GM12878 (cell line): ENCODE measurements around the gene MEGF9. TPM values are rescaled to one million over a fixed set of nuclear protein-coding genes. Genes with fewer than 3 reads are reported as not detected.

Source experiments
- ATAC-seq: fragments of 200-7000 bp; cut with Tn5 transposase; 3 replicates; pipeline ENCODE4 v1.9.1; 2020; ENCODE audit warnings: mild to moderate bottlenecking, moderate library complexity
- BruUV-seq: library from RNA; stranded (reverse); fragments of 400-500 nt; replicated peaks from 2 replicates; lab custom pipeline; 2021; lab: Mats Ljungman, UMichigan
- CTCF ChIA-PET: fragments of 300-600 bp; sonication (Branson Sonifier 250); formaldehyde crosslinking; extraction: SDS; loops from one replicate; lab custom pipeline; 2021; ENCODE audit warnings: inconsistent platforms; lab: Yijun Ruan, JAX
- POLR2A ChIA-PET: fragments of 350-600 bp; formaldehyde crosslinking; extraction: SDS; loops from one replicate; lab custom pipeline; 2021; ENCODE audit warnings: inconsistent platforms; lab: Charles Lee
- RAD21 ChIA-PET: fragments of 300-600 bp; sonication (Branson Sonifier 250); formaldehyde crosslinking; loops from one replicate; lab custom pipeline; 2023; ENCODE audit warnings: antibody characterized with exemption; ENCODE audit not compliant: unreplicated experiment; lab: Charles Lee
- SMC1A ChIA-PET: fragments of 300-600 bp; sonication (Branson Sonifier 250); formaldehyde crosslinking; loops from one replicate; lab custom pipeline; 2023; ENCODE audit not compliant: unreplicated experiment, uncharacterized antibody; lab: Charles Lee
- DNase-seq: peaks from one replicate; pipeline ENCODE4 v3.0.0-alpha.2; 2011; ENCODE audit warnings: low read depth, low spot score
- FAIRE-seq: peaks from 3 replicates; lab custom pipeline; 2011; peaks lifted over from hg19 to GRCh38; lab: Jason Lieb, UNC
- H2AFZ ChIP-seq: 2 replicates; pipeline ENCODE4 v1.6.0; 2011; ENCODE audit warnings: low read depth, low read length, control low read depth; ENCODE audit not compliant: control insufficient read depth
- H3K27ac ChIP-seq: 2 replicates; pipeline ENCODE4 v1.5.1; 2011; ENCODE audit warnings: control low read depth; ENCODE audit not compliant: control insufficient read depth, insufficient read depth
- H3K27me3 ChIP-seq, 2 experiments: replicated peaks in 1 of 2; 2 replicates each; pipeline versions ENCODE4 v1.6.0 to v1.6.1; 2011; ENCODE audit warnings: low read length in 1 of 2; ENCODE audit not compliant: control insufficient read depth in 2 of 2, insufficient read depth in 2 of 2
- H3K36me3 ChIP-seq, 2 experiments: 2 replicates each; pipeline ENCODE4 v1.5.1; 2011; ENCODE audit warnings: low read length in 1 of 2; ENCODE audit not compliant: control insufficient read depth in 2 of 2, insufficient read depth in 2 of 2
- H3K4me1 ChIP-seq: 2 replicates; pipeline ENCODE4 v1.6.1; 2011; ENCODE audit warnings: mild to moderate bottlenecking, low read length, moderate library complexity, mixed read lengths; ENCODE audit not compliant: control insufficient read depth, insufficient read depth
- H3K4me2 ChIP-seq: 2 replicates; pipeline ENCODE4 v1.6.0; 2011; ENCODE audit warnings: control low read depth; ENCODE audit not compliant: control insufficient read depth, insufficient read depth
- H3K4me3 ChIP-seq: fragments of 200-600 bp; sonication (generic); 2 replicates; pipeline ENCODE4 v1.5.1; 2016
- H3K79me2 ChIP-seq: 2 replicates; pipeline ENCODE4 v1.6.0; 2011; ENCODE audit warnings: low read length; ENCODE audit not compliant: control insufficient read depth, insufficient read depth
- H3K9ac ChIP-seq: 2 replicates; pipeline ENCODE4 v1.8.0; 2011; ENCODE audit warnings: low read length, control low read depth, mixed read lengths; ENCODE audit not compliant: control insufficient read depth, insufficient read depth
- H3K9me3 ChIP-seq: replicated peaks from 3 replicates; pipeline ENCODE4 v1.5.1; 2011; ENCODE audit warnings: mild to moderate bottlenecking, low read length; ENCODE audit not compliant: control insufficient read depth, insufficient read depth
- H4K20me1 ChIP-seq: 2 replicates; pipeline ENCODE4 v1.6.0; 2011; ENCODE audit not compliant: control insufficient read depth, insufficient read depth
- BACH1 ChIP-seq: fragments of 450-650 bp; IDR thresholded peaks from 2 replicates; pipeline ENCODE4 v1.6.1; 2017; ENCODE audit warnings: mild to moderate bottlenecking, borderline replicate concordance
- BCL11A ChIP-seq: IDR thresholded peaks from 2 replicates; pipeline ENCODE4 v1.6.1; 2011; ENCODE audit warnings: low read depth, low read length
- BHLHE40 ChIP-seq, 2 experiments: fragments of 450-650 bp in 1 of 2; IDR thresholded peaks; 2 replicates each; pipeline ENCODE4 v1.6.1; 2011 to 2017; ENCODE audit warnings: low read depth in 2 of 2, borderline replicate concordance in 1 of 2, improper control_type of control experiment in 1 of 2, low read length in 1 of 2, mild to moderate bottlenecking in 1 of 2
- EP300 ChIP-seq, 2 experiments: fragments of 150-350 bp in 1 of 2; IDR thresholded peaks; 2 replicates each; pipeline ENCODE4 v1.6.1; 2011 to 2012; ENCODE audit warnings: low read depth in 2 of 2, low read length in 2 of 2, borderline replicate concordance in 1 of 2, improper control_type of control experiment in 1 of 2, inconsistent platforms in 1 of 2; ENCODE audit not compliant: control insufficient read depth in 1 of 2
- GATAD2B ChIP-seq: fragments of 450-650 bp; conservative IDR thresholded peaks from 2 replicates; pipeline ENCODE4 v1.6.1; 2017; ENCODE audit warnings: low read depth, mild to moderate bottlenecking, moderate library complexity
- HDAC2 ChIP-seq: fragments of 200-600 bp; sonication (generic); IDR thresholded peaks from 2 replicates; pipeline ENCODE4 v1.6.1; 2017
- IKZF2 ChIP-seq, 2 experiments: fragments of 450-650 bp; IDR thresholded peaks; 2 replicates each; pipeline ENCODE4 v1.6.1; 2017; ENCODE audit warnings: mild to moderate bottlenecking in 2 of 2, moderate library complexity in 2 of 2
- IRF3 ChIP-seq: fragments of 450-650 bp; IDR thresholded peaks from 2 replicates; pipeline ENCODE4 v1.6.1; 2014; ENCODE audit warnings: mild to moderate bottlenecking
- NBN ChIP-seq: fragments of 450-650 bp; IDR thresholded peaks from 2 replicates; pipeline ENCODE4 v1.6.1; 2016
- PBX3 ChIP-seq: IDR thresholded peaks from 2 replicates; pipeline ENCODE4 v1.6.1; 2011; ENCODE audit warnings: mild to moderate bottlenecking, low read depth, low read length, moderate library complexity; ENCODE audit not compliant: insufficient replicate concordance
- POLR2AphosphoS2 ChIP-seq: IDR thresholded peaks from 2 replicates; pipeline ENCODE4 v1.6.1; 2011; ENCODE audit warnings: low read depth, mild to moderate bottlenecking, low read length, improper control_type of control experiment, moderate library complexity
- POLR2AphosphoS5 ChIP-seq: IDR thresholded peaks from 2 replicates; pipeline ENCODE4 v1.6.1; 2011; ENCODE audit warnings: mild to moderate bottlenecking, low read length, inconsistent platforms
- RAD21 ChIP-seq: IDR thresholded peaks from 2 replicates; pipeline ENCODE4 v1.6.1; 2011; ENCODE audit warnings: mild to moderate bottlenecking, low read depth, low read length, moderate library complexity; ENCODE audit not compliant: insufficient read depth
- SIN3A ChIP-seq: IDR thresholded peaks from 2 replicates; pipeline ENCODE4 v1.6.1; 2012; ENCODE audit warnings: low read depth, low read length, improper control_type of control experiment
- SIX5 ChIP-seq: IDR thresholded peaks from 2 replicates; pipeline ENCODE4 v1.6.1; 2011; ENCODE audit warnings: mild to moderate bottlenecking, low read depth, low read length, moderate library complexity; ENCODE audit not compliant: severe bottlenecking
- SMARCA5 ChIP-seq: fragments of 450-650 bp; IDR thresholded peaks from 2 replicates; pipeline ENCODE4 v1.6.1; 2017; ENCODE audit warnings: mild to moderate bottlenecking
- TCF12 ChIP-seq: IDR thresholded peaks from 2 replicates; pipeline ENCODE4 v1.6.1; 2011; ENCODE audit warnings: low read depth, mild to moderate bottlenecking, low read length
- ZNF384 ChIP-seq: IDR thresholded peaks from 2 replicates; pipeline ENCODE4 v1.6.1; 2012; ENCODE audit warnings: low read depth, mild to moderate bottlenecking, low read length, improper control_type of control experiment, borderline replicate concordance
- ZNF622 ChIP-seq: fragments of 450-650 bp; IDR thresholded peaks from 2 replicates; pipeline ENCODE4 v1.6.1; 2017; ENCODE audit warnings: mild to moderate bottlenecking, inconsistent platforms
- WGBS: methylation state at CpG from one replicate; pipeline ENCODE4 v1.1.6; 2016; ENCODE audit warnings: low lambda C conversion rate; ENCODE audit not compliant: insufficient replicate concordance, insufficient coverage; ENCODE audit errors: missing lambda C conversion rate; 5-methylcytosine and 5-hydroxymethylcytosine counted together
- in situ Hi-C: fragments of 300-500 bp; cut with MboI; formaldehyde crosslinking; loops from 9 replicates; pipeline ENCODE4 v1.14.3; 2018; ENCODE audit warnings: mixed read lengths
- intact Hi-C: fragments of 100-400 bp; cut with micrococcal nuclease; formaldehyde crosslinking; loops from one replicate; pipeline ENCODE4 v1.14.2; 2022; ENCODE audit not compliant: unreplicated experiment
- polyA plus RNA-seq, 11 experiments: library from polyadenylated mRNA; depleted of rRNA in 4 of 11; unstranded in 6 of 11; stranded (reverse) in 5 of 11; fragments of >200 nt; fragmentation: Nextera tagmentation in 4 of 11; fragmentation: Illumina TruSeq in 1 of 11; extraction: Ambion mirVana in 4 of 11; extraction: Trizol in 1 of 11; gene quantifications; 1 replicate in 1 of 11; 2 replicates in 10 of 11; pipeline versions ENCODE4 v1.2.1 to v1.2.3, GENCODE V29; 2011 to 2016; ENCODE audit warnings: inconsistent platforms in 2 of 11, missing spikeins in 2 of 11, low read depth in 1 of 11
- total RNA-seq, 4 experiments: library from RNA; depleted of rRNA in 3 of 4; stranded (reverse); fragments of >200 nt in 3 of 4; fragmentation: Illumina TruSeq in 1 of 4; extraction: Trizol in 1 of 4; gene quantifications; 2 replicates each; pipeline versions ENCODE4 v1.2.1 to v1.2.3, GENCODE V29; 2013 to 2021
- TF ChIP-seq, protein P1 (sequence below): fragments of 450-650 bp; formaldehyde crosslinking; IDR thresholded peaks from 2 replicates; pipeline ENCODE4 v1.4.0; 2020; ENCODE audit warnings: mild to moderate bottlenecking, moderate library complexity

Gene MEGF9
- total and polyA plus RNA-seq, 10 of the 15 experiments (the other 5 are each of a cell fraction or from before 2014, with no cell fraction given) = 0.71 to 5.1 (median 2.6) TPM

DNA sequence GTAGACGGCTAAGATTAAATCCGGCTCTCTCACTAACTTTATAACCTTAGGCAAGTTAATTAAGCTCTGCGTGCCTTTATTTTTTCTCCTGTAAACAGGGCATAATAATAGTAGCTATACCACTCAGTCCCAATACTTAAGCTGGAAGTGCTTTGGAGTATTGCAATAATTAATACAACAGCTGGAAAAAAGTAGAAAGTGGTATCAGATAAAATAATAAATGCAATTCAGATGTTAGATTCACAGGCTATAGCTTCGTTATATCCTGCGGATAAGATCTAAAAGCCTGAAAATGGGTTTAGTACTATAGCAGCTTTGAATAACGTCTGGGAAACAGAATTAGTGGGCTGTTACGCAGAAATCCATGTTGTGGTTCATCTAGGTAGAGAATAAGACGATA lies 51.8 kb downstream of the MEGF9 start (continued):
- TF ChIP-seq IRF3 = no peak
- TF ChIP-seq SIN3A = no peak
- TF ChIP-seq POLR2AphosphoS2 = no peak
- TF ChIP-seq IKZF2 (IDR thresholded peaks at IDR 0.05) = no peak
- no peak for TF ChIP-seq BACH1
- no peak for TF ChIP-seq ZNF622
- TF ChIP-seq, protein P1, sequence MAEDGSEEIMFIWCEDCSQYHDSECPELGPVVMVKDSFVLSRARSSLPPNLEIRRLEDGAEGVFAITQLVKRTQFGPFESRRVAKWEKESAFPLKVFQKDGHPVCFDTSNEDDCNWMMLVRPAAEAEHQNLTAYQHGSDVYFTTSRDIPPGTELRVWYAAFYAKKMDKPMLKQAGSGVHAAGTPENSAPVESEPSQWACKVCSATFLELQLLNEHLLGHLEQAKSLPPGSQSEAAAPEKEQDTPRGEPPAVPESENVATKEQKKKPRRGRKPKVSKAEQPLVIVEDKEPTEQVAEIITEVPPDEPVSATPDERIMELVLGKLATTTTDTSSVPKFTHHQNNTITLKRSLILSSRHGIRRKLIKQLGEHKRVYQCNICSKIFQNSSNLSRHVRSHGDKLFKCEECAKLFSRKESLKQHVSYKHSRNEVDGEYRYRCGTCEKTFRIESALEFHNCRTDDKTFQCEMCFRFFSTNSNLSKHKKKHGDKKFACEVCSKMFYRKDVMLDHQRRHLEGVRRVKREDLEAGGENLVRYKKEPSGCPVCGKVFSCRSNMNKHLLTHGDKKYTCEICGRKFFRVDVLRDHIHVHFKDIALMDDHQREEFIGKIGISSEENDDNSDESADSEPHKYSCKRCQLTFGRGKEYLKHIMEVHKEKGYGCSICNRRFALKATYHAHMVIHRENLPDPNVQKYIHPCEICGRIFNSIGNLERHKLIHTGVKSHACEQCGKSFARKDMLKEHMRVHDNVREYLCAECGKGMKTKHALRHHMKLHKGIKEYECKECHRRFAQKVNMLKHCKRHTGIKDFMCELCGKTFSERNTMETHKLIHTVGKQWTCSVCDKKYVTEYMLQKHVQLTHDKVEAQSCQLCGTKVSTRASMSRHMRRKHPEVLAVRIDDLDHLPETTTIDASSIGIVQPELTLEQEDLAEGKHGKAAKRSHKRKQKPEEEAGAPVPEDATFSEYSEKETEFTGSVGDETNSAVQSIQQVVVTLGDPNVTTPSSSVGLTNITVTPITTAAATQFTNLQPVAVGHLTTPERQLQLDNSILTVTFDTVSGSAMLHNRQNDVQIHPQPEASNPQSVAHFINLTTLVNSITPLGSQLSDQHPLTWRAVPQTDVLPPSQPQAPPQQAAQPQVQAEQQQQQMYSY (CRISPR knock-in tag) = no peak
- TF ChIP-seq, all 136 proteins: peak for 0

GRCh38 chr9:120659676-120660075 lies 54.6 kb downstream of the MEGF9 start:
- Histone ChIP-seq H3K27ac (no peak overlapping the region), H3K9me3 (no peaks in the 10 kb centered on the region), H3K79me2 (no peaks in the 10 kb centered on the region), H4K20me1 (no peaks in the 10 kb centered on the region), H3K4me3 (no peak overlapping the region), H3K36me3 (no peaks in the 10 kb centered on the region), H3K27me3 (no peaks in the 10 kb centered on the region), H3K4me1 (no peaks in the 10 kb centered on the region; the same call in 1 of the 2 replicates), H3K4me2 (no peak overlapping the region), H3K9ac (no peak overlapping the region), H2AFZ (no peak overlapping the region)
- FAIRE-seq (no peak), DNase-seq (no peak), ATAC-seq (no peak)
- POLR2A ChIA-PET = no interaction called here
- CTCF ChIA-PET = no interaction called here
- in situ Hi-C loops (no loop called here), intact Hi-C loops (no loop called here)
- no TSS peak for BruUV-seq
- 90% methylated on average over 2 of the region's 2 CpGs for WGBS
- SMC1A ChIA-PET = no interaction called here
- RAD21 ChIA-PET = no interaction called here
- TF ChIP-seq HDAC2 = no peak
- TF ChIP-seq BHLHE40 (IDR thresholded peaks at IDR 0.05; ENCODE audit: borderline replicate concordance in 1 of 2, low read depth in 2 of 2, low read length in 1 of 2) = no peak
- no peak for TF ChIP-seq NBN
- TF ChIP-seq GATAD2B = no peak
- no peak for TF ChIP-seq ZNF384
- no peak for TF ChIP-seq SIX5
- no peak for TF ChIP-seq TCF12
- no peak for TF ChIP-seq POLR2AphosphoS5
- TF ChIP-seq SMARCA5 = no peak
- TF ChIP-seq BCL11A = no peak
- no peak for TF ChIP-seq RAD21
- no peak for TF ChIP-seq EP300 (IDR thresholded peaks at IDR 0.05; ENCODE audit: borderline replicate concordance in 1 of 2, control insufficient read depth in 1 of 2, low read depth in 2 of 2, low read length in 2 of 2)
- TF ChIP-seq PBX3 = no peak
